HG03175 (cell line): ENCODE data around the gene LMO1.

Experiments
- ATAC-seq: cut with Tn5 transposase; IDR thresholded peaks from one replicate; pipeline ENCODE4 v1.9.1; 2021; ENCODE audit warnings: mild to moderate bottlenecking, moderate library complexity; ENCODE audit not compliant: unreplicated experiment

Gene LMO1

GRCh38 chr11:8266246-8267241 is 2.9 kb upstream of the LMO1 start:
- no peak for ATAC-seq

GRCh38 chr11:8265681-8266241 is 2.1 kb upstream of the LMO1 start:
- no peak for ATAC-seq

DNA sequence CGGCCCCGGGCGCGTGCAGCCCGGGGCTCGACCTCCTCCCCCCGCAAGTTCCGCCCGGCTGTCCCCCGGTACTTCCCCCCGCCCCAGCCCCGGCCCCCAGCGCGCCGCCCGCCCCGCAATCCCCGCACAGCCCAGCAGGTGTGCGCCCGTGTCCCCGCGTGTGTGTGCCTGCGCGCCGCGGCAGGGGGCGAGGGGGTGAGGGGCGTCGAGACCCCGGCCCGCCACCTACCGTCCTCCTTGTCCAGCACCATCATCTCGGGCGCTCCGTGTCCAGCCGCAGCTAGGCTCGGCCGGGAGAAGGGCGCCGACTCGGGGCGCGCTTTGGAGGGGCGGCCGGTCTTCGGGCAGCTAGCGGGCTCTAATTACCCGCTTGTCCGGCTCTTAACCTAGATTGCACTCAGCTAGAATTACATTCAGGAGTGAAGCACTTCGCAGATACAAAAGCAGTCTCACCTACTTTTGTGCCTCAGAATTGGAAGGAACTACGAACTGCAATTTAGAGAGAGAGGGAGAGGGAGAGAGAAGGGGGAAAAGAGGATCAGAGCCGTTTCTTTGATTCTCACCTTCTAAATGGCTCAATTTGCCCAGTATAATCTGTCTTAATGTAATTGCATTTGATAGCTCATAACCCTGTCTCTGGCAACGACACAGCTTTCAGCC is 439 bp downstream of the LMO1 start:
- ATAC-seq = no peak

GRCh38 chr11:8262552-8263108 is 1.0 kb downstream of the LMO1 start:
- ATAC-seq = no peak

GRCh38 chr11:8261921-8262551 is 1.6 kb downstream of the LMO1 start:
- no peak for ATAC-seq

DNA sequence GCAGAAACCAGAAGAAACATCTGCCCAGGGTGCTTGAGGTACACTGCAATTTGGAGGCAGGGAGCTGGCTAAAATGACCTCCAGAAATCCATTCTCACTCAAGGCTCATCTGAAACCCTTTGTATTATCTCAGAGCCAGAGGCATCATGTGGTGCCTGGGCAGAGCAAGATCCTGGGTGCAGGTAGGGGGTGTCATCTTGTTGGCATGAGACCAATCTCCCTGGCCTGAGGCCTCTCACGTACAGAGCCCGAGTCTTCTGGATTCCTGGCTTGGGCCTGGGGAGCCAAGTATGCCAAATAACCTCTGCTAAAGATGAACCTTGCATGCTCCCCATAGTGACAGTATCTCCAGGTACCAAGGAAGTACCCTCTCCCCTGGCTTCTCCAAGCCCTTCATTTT is 2.4 kb downstream of the LMO1 start:
- ATAC-seq = no peak

GRCh38 chr11:8260202-8260966 is 3.3 kb downstream of the LMO1 start:
- no peak for ATAC-seq

GRCh38 chr11:8259306-8259959 is 4.2 kb downstream of the LMO1 start:
- ATAC-seq = no peak

DNA sequence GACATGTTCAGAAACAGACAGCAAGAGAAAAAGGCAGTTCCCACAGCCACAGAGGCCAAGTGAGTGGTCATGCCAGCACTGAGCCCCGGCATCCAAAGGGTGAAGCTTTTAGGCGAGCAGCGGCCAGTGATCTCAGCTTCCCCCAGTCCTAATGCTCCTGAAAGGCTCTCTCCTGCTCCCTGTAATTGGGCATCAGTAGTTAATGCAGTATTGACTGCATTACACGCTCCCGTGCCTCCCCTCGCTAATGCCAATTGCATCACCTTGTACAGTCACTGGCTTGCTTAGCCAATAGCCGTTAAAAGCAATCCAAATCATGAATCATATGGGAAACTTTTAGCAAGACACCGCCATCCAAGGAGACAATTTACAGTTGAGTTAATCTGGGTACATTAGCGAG is 4.9 kb downstream of the LMO1 start:
- ATAC-seq = no peak

DNA sequence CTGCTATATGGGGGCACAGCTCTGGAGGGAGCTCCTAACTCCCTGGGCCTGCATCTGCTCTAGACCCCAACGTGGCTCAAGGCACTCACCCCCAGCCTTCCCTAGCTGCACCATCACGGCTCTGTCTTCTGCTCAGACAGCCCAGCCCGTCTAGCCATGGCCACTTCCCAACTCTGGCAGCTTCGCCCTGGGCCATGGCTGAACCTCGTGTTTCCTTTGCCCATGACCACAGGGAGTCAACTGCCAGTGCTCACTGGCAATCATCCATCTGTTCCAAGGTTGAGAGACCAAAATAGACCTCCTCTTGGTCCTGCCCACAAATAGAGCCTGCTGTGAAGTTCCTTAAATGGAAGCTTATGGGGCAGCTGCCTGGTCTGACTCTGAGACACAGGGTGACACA is 5.4 kb downstream of the LMO1 start:
- no peak for ATAC-seq

GRCh38 chr11:8257003-8257664 is 6.5 kb downstream of the LMO1 start:
- ATAC-seq = no peak

DNA sequence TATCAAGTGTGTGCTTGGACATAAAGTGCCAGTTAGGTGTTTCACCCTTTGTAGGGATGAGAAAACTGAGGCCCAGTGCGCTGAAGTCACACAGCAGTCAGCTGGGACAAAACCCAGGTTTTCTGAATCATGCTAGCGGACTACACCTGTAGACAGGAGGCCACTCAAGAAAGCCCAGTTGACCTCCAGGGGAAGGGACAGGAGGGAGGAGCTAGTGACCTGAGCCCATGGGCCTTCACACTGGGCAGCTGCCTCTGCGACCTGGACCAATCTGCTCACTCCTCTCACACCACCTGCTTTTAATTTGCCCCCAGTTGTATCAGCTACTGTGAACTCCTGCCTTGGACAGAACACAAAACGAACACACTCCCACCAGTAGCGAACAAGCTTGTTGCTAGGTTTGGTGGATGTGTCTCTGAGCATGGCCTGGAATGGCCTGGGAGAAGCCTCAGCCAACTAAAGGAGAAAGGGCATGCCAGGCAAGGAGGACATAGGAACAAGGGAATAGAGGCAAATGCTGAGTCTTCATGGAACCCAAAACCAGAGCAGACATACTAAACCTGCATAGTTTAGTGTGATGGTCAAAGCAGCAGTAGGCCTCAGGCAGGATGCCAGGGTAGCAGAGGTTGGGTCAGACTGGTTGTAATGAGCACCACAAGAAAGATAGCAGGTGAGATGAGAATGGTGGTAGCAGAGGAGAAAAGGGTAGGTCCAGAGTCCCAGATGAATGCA is 7.2 kb downstream of the LMO1 start:
- no peak for ATAC-seq

- ATAC-seq = no peak
These were observed 10.1 kb downstream of the LMO1 start for GRCh38 chr11:8253566-8253965.

DNA sequence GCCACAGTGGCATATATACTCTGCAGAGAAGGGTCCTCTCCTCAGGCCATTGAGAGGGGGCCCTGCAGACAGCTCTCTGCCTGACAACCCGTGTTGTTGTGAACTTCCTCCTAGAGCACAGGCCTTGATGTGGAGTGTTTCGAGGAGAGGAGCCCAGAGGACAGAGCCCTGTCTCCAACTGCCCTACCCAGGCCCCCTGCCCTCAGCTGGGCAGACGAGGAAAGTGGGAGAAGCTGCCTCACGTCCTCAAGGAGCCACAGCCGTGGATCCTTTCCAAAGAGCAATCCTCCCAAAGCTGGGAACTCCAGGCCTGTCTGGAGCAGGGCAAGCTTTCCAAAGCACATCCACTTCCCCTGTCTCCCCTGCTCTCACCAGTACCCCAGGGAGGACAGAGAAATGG is 10.7 kb downstream of the LMO1 start:
- no peak for ATAC-seq

GRCh38 chr11:8252388-8252787 is 11.3 kb downstream of the LMO1 start:
- no peak for ATAC-seq

DNA sequence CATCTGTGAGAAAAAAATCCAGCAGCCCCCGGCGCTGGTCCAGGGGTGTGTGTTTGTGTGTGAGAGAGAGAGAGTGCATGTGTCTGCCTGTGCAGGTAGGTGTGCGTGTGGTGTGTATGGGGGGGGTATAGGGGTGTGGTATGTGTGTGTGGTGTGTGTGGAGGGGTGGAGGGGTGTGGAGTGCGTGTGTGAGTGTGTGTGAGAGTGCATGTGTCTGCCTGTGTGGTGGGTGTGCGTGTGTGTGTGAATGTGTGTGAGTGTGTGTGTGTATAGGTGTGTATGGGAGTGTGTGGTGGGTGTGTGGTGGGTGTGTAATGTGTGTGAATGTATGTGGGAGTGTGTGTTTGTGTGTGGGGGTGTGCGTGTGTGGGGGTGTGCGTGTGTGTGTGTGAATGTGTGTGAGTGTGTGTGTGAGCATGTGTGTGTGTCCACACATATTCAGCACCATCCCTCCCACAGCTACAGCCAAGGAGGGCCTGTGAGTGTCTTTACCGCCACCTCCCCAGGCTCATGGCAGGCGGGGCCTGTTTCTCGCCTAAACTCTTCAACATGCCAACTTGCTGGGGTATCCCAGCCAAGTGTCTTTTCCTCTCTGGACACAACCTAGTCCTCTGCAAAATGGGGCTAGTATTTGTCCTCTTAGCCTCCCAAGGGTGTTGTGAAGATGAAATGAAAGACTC is 11.9 kb downstream of the LMO1 start:
- ATAC-seq = no peak

- no peak for ATAC-seq
These were observed 12.6 kb downstream of the LMO1 start for GRCh38 chr11:8250981-8251615.

- ATAC-seq = no peak
These were observed 13.2 kb downstream of the LMO1 start for GRCh38 chr11:8250434-8250833.
